GM19324 (cell line): ENCODE measurements around the gene COL20A1.

ENCODE experiments used
- ATAC-seq: cut with Tn5 transposase; IDR thresholded peaks from one replicate; pipeline ENCODE4 v1.9.1; 2021; ENCODE audit warnings: mild to moderate bottlenecking, moderate library complexity; ENCODE audit not compliant: unreplicated experiment, low FRiP score

The COL20A1 gene

GRCh38 chr20:63357921-63358905 is 65.2 kb downstream of the COL20A1 start:
- no peak for ATAC-seq

GRCh38 chr20:63359164-63359934 is 66.4 kb downstream of the COL20A1 start:
- no peak for ATAC-seq

- no peak for ATAC-seq
These were observed 67.2 kb downstream of the COL20A1 start for GRCh38 chr20:63359937-63360849.

- ATAC-seq, result no peak
These were observed 68.0 kb downstream of the COL20A1 start, which contains the start of gene CHRNA4 for GRCh38 chr20:63360850-63361518. Gene CHRNA4, minus strand, starts transcription at chr20:63361349. Its CDS starts 184 bp downstream, at chr20:63361165.

GRCh38 chr20:63361519-63362435 is 68.8 kb downstream of the COL20A1 start:
- no peak for ATAC-seq

- no peak for ATAC-seq
These were observed 69.5 kb downstream of the COL20A1 start for GRCh38 chr20:63362436-63363009.

GRCh38 chr20:63363013-63363957 is 70.3 kb downstream of the COL20A1 start:
- ATAC-seq, result no peak

- no peak for ATAC-seq
These were observed 71.1 kb downstream of the COL20A1 start for GRCh38 chr20:63363981-63364561.

GRCh38 chr20:63364801-63365585 is 72.0 kb downstream of the COL20A1 start:
- no peak for ATAC-seq

- no peak for ATAC-seq
These were observed 72.8 kb downstream of the COL20A1 start for GRCh38 chr20:63365601-63366389.

- ATAC-seq, result no peak
These were observed 73.7 kb downstream of the COL20A1 start for GRCh38 chr20:63366390-63367365.

- ATAC-seq, result no peak
These were observed 74.6 kb downstream of the COL20A1 start for GRCh38 chr20:63367446-63368055.

- no peak for ATAC-seq
These were observed 75.2 kb downstream of the COL20A1 start for GRCh38 chr20:63368151-63368550.

- no peak for ATAC-seq
These were observed 76.1 kb downstream of the COL20A1 start for GRCh38 chr20:63369024-63369530.
